Activated T-cell treated with anti-CD3 and anti-CD28 coated beads, Interleukin-2, amount 50 U/mL, for 24 hours (primary cell): ENCODE measurements around the gene PHLPP1.

ENCODE experiments used
- DNase-seq: peaks from one replicate; pipeline ENCODE4 v3.0.0-alpha.2; 2020
- H3K27ac Mint-ChIP-seq: 2 replicates; pipeline ENCODE4 v1.8.0; 2020; ENCODE audit warnings: mild to moderate bottlenecking, mixed read lengths
- H3K27me3 Mint-ChIP-seq: 2 replicates; pipeline ENCODE4 v1.8.0; 2020; ENCODE audit warnings: mixed read lengths
- H3K36me3 Mint-ChIP-seq: 2 replicates; pipeline ENCODE4 v1.8.0; 2020; ENCODE audit warnings: low read depth, mixed read lengths
- H3K4me1 Mint-ChIP-seq: 2 replicates; pipeline ENCODE4 v1.8.0; 2020; ENCODE audit warnings: low read depth, mixed read lengths
- H3K4me3 Mint-ChIP-seq: 2 replicates; pipeline ENCODE4 v1.8.0; 2020; ENCODE audit warnings: mild to moderate bottlenecking, moderate library complexity, mixed read lengths
- H3K9me3 Mint-ChIP-seq: 2 replicates; pipeline ENCODE4 v1.8.0; 2020; ENCODE audit warnings: mixed read lengths

PHLPP1 gene

DNA sequence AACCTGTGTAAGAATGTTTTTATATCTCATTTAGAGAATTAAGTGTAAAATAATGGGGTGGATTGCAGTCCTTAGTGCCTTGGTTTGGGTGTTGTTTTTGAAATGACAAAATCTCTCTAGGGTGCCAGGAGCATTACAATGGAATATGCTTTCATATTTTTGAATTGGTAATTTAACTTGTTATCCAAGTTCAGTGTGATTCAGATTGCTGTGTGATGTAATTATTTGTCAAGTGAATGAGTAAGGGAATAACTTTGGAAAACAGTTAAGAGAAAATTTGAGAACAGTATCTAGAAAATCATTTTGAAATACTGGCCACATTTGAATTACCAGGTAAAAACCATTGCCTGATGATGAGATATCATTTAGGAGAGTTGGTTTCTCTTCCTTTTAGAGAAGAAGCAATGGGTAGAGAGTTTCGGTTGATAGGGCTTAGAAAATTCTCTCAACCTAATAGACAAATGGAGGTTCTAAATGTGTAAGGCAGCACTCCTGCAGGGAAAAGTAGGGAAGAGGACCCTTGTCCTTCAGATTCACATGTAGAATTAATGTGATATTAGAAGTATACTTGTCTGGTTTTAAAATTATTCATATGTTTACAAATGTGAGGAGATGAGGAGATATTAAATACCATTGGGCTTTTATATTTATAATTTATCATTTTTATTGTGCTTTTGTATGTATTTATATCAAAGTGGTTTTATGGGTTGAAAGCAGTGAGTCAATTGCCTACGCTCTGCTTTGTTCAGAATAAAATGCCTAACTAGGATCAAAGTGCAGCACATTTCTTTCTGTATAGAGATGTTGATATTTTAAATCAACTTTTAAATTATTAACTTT, 124.8 kb downstream of the PHLPP1 start:
- H3K27me3 Mint-ChIP-seq, result no peaks in the 10 kb centered on the region
- no peak for DNase-seq
- peak overlapping the region; percentile 16 for H3K27ac Mint-ChIP-seq
- H3K4me1 Mint-ChIP-seq, result peaks cover 44% of the 10 kb centered on the region
- H3K4me3 Mint-ChIP-seq, result no peak overlapping the region
- H3K9me3 Mint-ChIP-seq, result no peaks in the 10 kb centered on the region
- peaks cover 6% of the 10 kb centered on the region for H3K36me3 Mint-ChIP-seq

DNA sequence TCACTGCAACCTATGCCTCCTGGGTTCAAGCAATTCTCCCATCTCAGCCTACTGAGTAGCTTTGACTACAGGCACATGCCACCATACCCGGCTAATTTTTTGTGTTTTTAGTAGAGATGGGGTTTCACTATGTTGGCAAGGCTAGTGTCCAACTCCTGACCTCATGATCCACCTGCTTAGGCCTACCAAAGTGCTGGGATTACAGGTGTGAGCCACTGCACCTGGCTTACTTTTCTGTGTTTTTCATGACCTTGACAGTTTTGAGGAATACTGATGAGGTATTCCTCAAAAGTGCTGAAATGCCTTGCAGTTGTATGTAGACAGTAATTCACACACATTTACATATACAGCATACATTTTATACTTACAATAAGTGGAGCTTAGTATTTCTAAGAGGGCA, 126.1 kb downstream of the PHLPP1 start:
- Mint-ChIP-seq H3K4me1 (peaks cover 56% of the 10 kb centered on the region), H3K27ac (no peak overlapping the region), H3K27me3 (no peaks in the 10 kb centered on the region), H3K4me3 (no peak overlapping the region), H3K36me3 (peaks cover 8% of the 10 kb centered on the region), H3K9me3 (no peaks in the 10 kb centered on the region)
- DNase-seq, result no peak

DNA sequence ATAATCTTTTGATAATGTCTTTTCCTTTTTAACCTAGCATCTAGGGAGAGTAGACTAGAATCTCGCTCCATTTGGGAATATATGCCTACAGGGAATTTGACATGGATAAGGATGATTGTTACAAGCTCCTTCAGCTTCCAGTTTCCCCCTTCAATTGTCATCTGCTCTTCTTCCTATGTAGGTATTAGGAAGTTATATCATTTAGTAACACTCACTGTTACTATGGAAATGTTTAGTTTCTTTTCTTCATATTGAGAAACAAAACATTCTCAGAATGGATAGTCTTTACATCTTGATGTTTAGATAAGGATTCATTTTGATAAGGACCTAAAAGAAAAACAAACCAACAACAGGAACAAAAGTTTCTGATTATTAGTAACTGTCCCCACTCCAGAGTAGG, 127.6 kb downstream of the PHLPP1 start:
- peak overlapping the region; percentile 9 for H3K27ac Mint-ChIP-seq
- peaks cover 8% of the 10 kb centered on the region for H3K36me3 Mint-ChIP-seq
- DNase-seq, result no peak
- no peak overlapping the region for H3K4me3 Mint-ChIP-seq
- peaks cover 63% of the 10 kb centered on the region for H3K4me1 Mint-ChIP-seq
- H3K9me3 Mint-ChIP-seq, result no peaks in the 10 kb centered on the region
- H3K27me3 Mint-ChIP-seq, result no peaks in the 10 kb centered on the region

DNA sequence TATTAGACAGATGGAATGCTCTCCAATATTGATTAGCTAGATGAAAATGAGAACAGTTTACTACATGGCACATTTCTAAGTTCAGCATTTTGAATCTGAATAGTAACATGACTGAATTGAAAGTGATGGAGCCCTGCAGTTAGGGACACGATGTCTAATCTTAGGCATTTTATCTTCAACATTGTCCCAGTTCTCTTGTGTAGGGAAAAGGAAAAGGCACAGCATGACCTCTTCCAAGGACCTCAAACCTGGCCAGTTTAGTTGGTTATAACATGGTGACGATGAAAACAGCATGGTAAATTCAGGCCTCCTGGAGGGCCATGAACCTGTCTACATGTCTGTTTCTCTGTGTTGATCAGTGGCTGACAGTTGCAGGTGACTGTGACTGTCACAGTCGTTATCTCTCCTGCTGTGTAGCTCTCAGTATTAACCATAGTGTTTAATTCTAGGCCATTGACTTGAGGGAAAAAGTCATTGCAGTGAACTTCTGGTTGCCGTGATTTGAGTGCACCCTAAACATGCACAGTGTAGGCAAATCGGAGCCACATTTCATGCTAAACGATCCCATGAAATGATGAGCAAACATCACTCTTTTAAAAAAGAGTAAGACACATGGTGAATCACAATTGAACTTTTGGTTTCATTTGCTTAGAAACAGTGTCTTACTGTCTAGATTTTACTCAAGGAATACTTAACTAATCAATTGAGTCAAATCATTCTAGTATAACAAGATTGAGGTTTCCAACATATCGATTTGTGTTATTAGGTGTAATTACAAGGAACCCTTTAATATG, 129.7 kb downstream of the PHLPP1 start:
- H3K4me3 Mint-ChIP-seq, result peak overlapping the region; percentile 53
- DNase-seq, result peak; percentile 42

DNA sequence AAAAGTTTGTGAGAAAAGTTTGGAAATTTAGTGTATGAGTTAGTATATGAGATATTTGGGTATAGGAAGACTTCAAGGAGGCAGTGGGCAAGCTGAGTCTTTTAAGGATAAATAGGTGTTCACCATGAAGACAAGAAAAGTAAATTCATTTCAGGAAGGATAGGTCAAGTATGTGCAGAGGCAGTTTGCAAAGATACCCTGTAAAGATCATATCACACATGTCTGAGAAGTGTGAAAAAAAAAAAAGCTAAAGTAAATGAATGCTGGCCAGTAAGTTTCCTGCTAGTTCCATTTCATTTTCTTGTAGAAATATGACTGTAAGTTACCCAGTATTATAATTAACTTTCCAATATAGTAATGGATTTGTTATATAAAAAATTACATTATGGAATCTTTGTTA, 131.0 kb downstream of the PHLPP1 start:
- H3K27me3 Mint-ChIP-seq, result no peaks in the 10 kb centered on the region

More for the DNA sequence above, 129.7 kb downstream of the PHLPP1 start:
- H3K9me3 Mint-ChIP-seq, result no peaks in the 10 kb centered on the region
- H3K4me1 Mint-ChIP-seq, result peaks cover 48% of the 10 kb centered on the region
- peaks cover 6% of the 10 kb centered on the region for H3K36me3 Mint-ChIP-seq
- H3K27me3 Mint-ChIP-seq, result no peaks in the 10 kb centered on the region
- H3K27ac Mint-ChIP-seq, result peak overlapping the region; percentile 96

DNA sequence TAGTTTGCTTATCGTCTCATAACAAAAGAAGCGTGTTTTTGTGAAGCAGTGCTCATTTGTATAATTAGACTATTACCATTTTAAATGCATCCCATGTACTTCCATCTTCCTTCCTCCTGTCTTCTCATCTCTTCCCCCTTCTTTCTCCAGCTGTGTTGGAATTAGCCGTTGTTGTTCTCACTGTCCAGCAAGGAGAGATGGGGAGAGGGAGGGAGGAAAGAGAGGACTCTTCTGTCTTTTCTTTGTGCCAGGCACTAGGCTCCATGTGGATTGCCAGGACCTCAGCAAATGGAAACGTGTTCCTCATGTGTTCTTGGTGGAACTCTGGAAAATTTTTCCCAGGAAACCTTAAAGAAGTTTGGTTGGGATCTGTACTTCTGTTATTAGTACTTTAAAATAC, 131.7 kb downstream of the PHLPP1 start:
- H3K9me3 Mint-ChIP-seq, result no peaks in the 10 kb centered on the region
- no peak overlapping the region for H3K27ac Mint-ChIP-seq
- peaks cover 42% of the 10 kb centered on the region for H3K4me1 Mint-ChIP-seq
- H3K4me3 Mint-ChIP-seq, result no peak overlapping the region
- DNase-seq, result no peak
- no peaks in the 10 kb centered on the region for H3K27me3 Mint-ChIP-seq
- H3K36me3 Mint-ChIP-seq, result peaks cover 6% of the 10 kb centered on the region

More for the DNA sequence above, 131.0 kb downstream of the PHLPP1 start:
- Mint-ChIP-seq H3K36me3 (peaks cover 6% of the 10 kb centered on the region), H3K27ac (peak overlapping the region; percentile 96), H3K4me1 (peaks cover 43% of the 10 kb centered on the region), H3K4me3 (peak overlapping the region; percentile 53), H3K9me3 (no peaks in the 10 kb centered on the region)
- no peak for DNase-seq

DNA sequence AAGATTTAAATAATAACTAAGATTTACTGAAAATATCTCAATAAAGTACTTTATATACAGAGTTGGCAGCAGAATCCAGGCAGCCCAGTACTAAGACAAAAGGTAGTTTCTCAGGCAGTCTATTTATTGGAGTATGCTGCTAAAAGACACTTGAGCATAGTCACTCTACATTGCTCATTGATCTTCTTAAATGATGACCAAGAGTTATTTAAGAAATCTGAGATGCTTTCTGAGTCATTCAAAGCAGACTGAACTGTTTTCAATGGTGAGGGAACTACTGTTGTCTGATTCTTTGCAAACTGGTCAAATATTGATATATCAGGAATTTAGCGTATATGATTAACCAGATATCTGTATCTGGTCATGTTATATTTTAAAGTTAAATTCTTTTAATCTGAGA, 133.6 kb downstream of the PHLPP1 start:
- Mint-ChIP-seq H3K9me3 (no peaks in the 10 kb centered on the region), H3K27ac (no peak overlapping the region)

DNA sequence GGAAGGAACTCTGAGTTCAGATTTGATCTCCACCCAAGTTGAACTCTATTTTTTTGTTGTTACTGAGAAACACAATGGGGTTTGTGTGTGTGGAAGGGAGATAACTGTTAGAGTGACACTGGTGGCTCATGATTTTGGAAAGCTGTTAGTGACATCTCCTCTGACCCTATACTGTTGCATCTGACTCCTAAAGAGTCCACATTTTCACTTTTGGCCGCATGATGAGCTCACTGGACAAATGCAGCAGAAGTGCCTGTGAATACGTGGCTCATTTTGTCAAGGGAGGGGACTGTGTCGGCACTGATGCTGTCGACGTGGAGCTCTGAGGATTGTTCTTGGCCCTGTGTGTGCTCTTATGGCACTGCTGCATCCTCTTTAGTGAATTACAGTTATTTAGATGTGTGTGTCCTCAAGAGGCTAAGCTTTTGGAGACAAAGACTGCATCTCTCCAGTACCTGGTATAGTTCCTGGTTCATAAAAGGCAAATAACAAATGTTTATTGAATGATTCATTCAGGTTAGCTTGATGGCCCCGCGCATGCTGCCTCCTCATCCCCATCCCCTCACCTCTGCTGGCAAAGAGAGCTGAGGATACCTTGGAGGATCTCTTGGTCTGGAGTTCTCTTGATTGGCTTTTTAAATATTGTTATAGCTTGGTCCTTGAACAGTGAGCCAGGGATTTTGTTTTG, 135.4 kb downstream of the PHLPP1 start:
- H3K27ac Mint-ChIP-seq, result no peak overlapping the region
- H3K4me1 Mint-ChIP-seq, result peaks cover 14% of the 10 kb centered on the region
- no peak overlapping the region for H3K4me3 Mint-ChIP-seq
- H3K27me3 Mint-ChIP-seq, result no peaks in the 10 kb centered on the region
- H3K36me3 Mint-ChIP-seq, result peaks cover 2% of the 10 kb centered on the region
- DNase-seq, result no peak
- no peaks in the 10 kb centered on the region for H3K9me3 Mint-ChIP-seq

More for the DNA sequence above, 133.6 kb downstream of the PHLPP1 start:
- Mint-ChIP-seq H3K4me3 (no peak overlapping the region), H3K27me3 (no peaks in the 10 kb centered on the region), H3K36me3 (peaks cover 2% of the 10 kb centered on the region), H3K4me1 (peaks cover 28% of the 10 kb centered on the region)
- DNase-seq, result no peak

DNA sequence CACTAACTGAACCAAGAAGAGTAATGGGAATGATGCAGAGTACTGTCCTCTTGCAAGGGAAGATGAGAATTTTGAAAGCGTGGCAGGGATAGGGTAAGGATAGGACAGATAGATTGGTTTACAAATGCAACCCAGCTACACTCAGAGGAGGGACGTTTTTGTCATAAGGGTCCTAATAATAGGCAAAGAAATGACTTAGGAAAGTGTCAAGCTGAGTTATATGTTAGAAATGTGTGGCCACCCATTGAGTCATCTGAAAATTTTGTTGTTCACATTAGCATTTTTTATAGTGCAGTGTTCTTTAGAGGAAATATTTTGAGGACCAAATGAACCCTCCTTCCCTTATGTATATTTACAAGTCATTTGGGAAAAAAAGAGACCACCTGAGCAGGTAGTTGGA, 137.5 kb downstream of the PHLPP1 start:
- Mint-ChIP-seq H3K36me3 (no peaks in the 10 kb centered on the region), H3K4me3 (no peak overlapping the region), H3K4me1 (peaks cover 7% of the 10 kb centered on the region), H3K9me3 (no peaks in the 10 kb centered on the region), H3K27ac (no peak overlapping the region), H3K27me3 (no peaks in the 10 kb centered on the region)
- DNase-seq, result no peak

DNA sequence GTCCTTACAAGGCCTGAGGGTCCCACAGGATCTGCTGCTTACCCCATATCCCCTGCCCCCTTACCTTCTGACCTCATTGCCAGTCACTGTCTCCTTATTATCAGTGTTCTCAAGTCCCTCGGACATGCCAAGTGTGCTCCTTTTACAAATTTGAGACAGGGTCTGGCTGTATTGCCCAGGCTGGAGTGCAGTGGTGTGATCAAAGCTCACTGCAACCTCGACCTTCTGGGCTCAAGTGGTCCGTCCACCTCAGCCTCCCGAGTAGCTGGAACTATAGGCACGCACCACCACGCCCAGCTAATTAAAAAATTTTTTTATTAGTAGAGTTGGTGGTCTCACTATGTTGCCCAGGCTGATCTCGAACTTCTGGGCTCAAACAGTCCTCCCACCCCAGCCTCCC, 141.0 kb downstream of the PHLPP1 start:
- H3K4me1 Mint-ChIP-seq, result peaks cover 8% of the 10 kb centered on the region

DNA sequence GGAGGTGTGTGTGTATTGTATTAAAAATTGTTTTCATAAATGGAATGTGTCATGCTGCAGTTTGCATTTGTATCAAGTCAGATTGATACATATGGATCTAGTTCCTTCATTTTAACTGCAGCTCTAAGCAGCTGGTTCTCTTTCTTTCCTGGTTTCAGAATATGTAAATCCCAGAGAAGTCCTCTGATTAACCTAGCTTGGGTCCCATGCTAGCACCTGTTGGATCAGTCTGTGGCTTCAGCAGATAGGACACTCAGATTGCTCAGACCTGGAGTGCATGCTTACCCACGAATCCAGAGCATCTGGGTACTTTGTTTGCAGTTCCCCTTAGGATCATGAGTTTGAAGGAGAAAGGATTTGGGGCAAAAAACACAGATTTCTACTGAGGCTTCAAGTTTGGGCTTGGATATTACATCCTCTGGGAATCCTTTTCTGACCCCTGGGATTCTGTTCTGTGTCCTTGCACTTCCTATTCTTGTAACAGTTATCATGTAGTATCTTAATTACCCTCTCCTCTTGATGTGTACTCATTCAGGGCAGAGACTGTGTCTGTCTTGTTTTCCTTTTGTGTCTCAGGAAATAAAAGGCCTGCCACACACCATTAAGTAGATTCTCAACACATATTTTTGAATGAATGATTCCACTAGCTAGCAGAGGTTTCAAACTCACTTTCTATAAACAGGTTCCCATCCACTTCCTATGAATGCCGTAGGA, 142.1 kb downstream of the PHLPP1 start:
- peaks cover 8% of the 10 kb centered on the region for H3K4me1 Mint-ChIP-seq
- H3K27me3 Mint-ChIP-seq, result no peaks in the 10 kb centered on the region
- DNase-seq, result no peak
- peaks cover 3% of the 10 kb centered on the region for H3K36me3 Mint-ChIP-seq
- H3K4me3 Mint-ChIP-seq, result no peak overlapping the region
- H3K9me3 Mint-ChIP-seq, result no peaks in the 10 kb centered on the region
- H3K27ac Mint-ChIP-seq, result peak overlapping the region; percentile 31

More for the DNA sequence above, 141.0 kb downstream of the PHLPP1 start:
- no peak for DNase-seq
- H3K27me3 Mint-ChIP-seq, result no peaks in the 10 kb centered on the region
- H3K4me3 Mint-ChIP-seq, result no peak overlapping the region
- no peaks in the 10 kb centered on the region for H3K9me3 Mint-ChIP-seq
- H3K27ac Mint-ChIP-seq, result no peak overlapping the region
- H3K36me3 Mint-ChIP-seq, result no peaks in the 10 kb centered on the region

DNA sequence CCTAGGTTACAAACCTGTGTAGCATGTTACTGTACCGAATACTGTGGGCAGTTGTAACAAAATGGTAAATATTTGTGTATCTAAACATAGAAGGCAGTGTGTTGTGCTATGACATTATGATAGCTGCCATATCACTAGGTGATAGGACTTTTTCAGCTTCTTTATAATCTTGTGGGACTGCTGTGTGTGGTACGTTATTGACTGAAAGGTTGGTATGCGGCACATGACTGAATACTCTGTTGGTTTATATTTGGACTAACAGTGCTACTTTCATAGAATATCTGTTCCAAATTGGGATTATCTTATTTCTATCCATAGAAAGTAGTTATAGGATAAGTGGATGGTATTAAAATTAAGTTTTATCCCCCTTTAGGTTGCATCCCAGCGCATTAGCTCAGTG, 144.7 kb downstream of the PHLPP1 start:
- Mint-ChIP-seq H3K27ac (no peak overlapping the region), H3K9me3 (no peaks in the 10 kb centered on the region), H3K4me1 (peaks cover 8% of the 10 kb centered on the region), H3K36me3 (peaks cover 4% of the 10 kb centered on the region), H3K27me3 (no peaks in the 10 kb centered on the region), H3K4me3 (no peak overlapping the region)
- no peak for DNase-seq

DNA sequence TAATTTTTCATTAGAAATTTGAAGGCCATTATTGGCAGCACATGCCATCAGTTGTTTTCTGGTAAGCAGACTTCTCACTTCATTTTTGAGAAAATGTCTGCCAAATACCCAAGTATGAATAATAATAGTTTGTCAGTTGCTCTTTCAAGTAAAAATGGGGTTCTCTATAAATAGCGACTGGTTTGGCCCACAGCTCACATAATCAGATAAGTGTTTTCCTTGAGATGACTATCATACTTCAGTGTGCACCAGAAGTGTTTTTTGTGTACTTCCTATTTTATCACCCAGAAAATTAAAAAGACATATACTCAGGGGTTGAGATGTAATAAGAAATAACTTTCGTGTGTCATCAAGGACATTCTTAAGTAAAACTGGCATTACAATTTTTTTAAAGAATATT, 147.1 kb downstream of the PHLPP1 start:
- Mint-ChIP-seq H3K27me3 (no peaks in the 10 kb centered on the region), H3K4me1 (peaks cover 6% of the 10 kb centered on the region), H3K4me3 (no peak overlapping the region), H3K27ac (no peak overlapping the region), H3K9me3 (no peaks in the 10 kb centered on the region), H3K36me3 (peaks cover 4% of the 10 kb centered on the region)
- no peak for DNase-seq

DNA sequence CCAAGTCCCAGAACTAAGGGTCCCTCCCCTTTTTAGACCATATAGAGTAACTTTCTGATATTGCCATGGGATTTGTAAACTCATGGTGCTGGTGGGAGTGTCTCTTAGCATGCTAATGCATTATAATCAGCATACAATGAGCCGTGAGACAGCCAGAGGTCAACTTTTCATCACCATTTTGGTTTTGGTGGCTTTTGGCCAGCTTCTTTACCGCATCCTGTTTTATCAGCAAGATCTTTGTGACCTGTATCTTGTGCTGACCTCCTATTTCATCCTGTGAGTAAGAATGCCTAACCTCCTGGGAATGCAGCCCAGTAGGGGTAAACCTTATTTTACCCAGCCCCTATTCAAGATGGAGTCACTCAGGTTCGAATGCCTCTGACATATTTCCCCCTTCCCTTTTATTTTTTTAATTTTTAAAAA, 148.2 kb downstream of the PHLPP1 start:
- Mint-ChIP-seq H3K36me3 (peaks cover 4% of the 10 kb centered on the region), H3K27me3 (no peaks in the 10 kb centered on the region), H3K9me3 (no peaks in the 10 kb centered on the region), H3K4me1 (peaks cover 2% of the 10 kb centered on the region), H3K27ac (no peak overlapping the region), H3K4me3 (no peak overlapping the region)
- DNase-seq, result no peak
